ENCODE measurements around the gene SACM1L. TPM values are rescaled to one million over a fixed set of nuclear protein-coding genes. Genes with fewer than 3 reads are reported as not detected.
A peak's percentile ranks its signal among the peaks of the same experiment; 100 is the strongest.

Gene SACM1L
- total RNA-seq, 2 donors from 2014 or later, result 50.5 to 57.3 TPM

GRCh38 chr3:45660567-45660901, 28.7 kb upstream of the SACM1L start:
- Histone ChIP-seq H3K27ac (peak overlapping the region in 1 of 2 donors; percentile 42), H3K9me3 (no peaks in the 10 kb centered on the region), H3K36me3 (no peaks in the 10 kb centered on the region), H3K27me3 (replicated peaks; ENCODE audit: insufficient read depth) (no peaks in the 10 kb centered on the region), H3K4me1 (ENCODE audit: control insufficient read depth in 1 of 2, low read depth in 2 of 2) (peaks cover 23 to 36% of the 10 kb centered on the region in 2 donors), H3K4me3 (no peak overlapping the region)
- ATAC-seq (ENCODE audit: insufficient number of reproducible peaks, low FRiP score, low read depth) (no peak), DNase-seq (ENCODE audit: low spot score) (no peak)
- TF ChIP-seq CTCF (IDR thresholded peaks at IDR 0.05), result no peak

GRCh38 chr3:45664578-45664977, 24.6 kb upstream of the SACM1L start:
- H3K9me3 ChIP-seq, result no peaks in the 10 kb centered on the region
- no peaks in the 10 kb centered on the region for H3K27me3 ChIP-seq (replicated peaks; ENCODE audit: insufficient read depth)
- TF ChIP-seq CTCF (IDR thresholded peaks at IDR 0.05), result no peak
- peaks cover 36 to 54% of the 10 kb centered on the region in 2 donors for H3K4me1 ChIP-seq (ENCODE audit: control insufficient read depth in 1 of 2, low read depth in 2 of 2)
- H3K36me3 ChIP-seq, result no peaks in the 10 kb centered on the region
- peak overlapping the region; percentile 51 for H3K4me3 ChIP-seq
- ATAC-seq (ENCODE audit: insufficient number of reproducible peaks, low FRiP score, low read depth) (no peak), DNase-seq (ENCODE audit: low spot score) (no peak)
- H3K27ac ChIP-seq, result no peak overlapping the region

- Histone ChIP-seq H3K9me3 (no peaks in the 10 kb centered on the region), H3K36me3 (no peaks in the 10 kb centered on the region), H3K27me3 (replicated peaks; ENCODE audit: insufficient read depth) (no peaks in the 10 kb centered on the region), H3K4me1 (ENCODE audit: control insufficient read depth in 1 of 2, low read depth in 2 of 2) (peaks cover 31 to 49% of the 10 kb centered on the region in 2 donors), H3K27ac (no peak overlapping the region), H3K4me3 (peak overlapping the region; percentile 51)
- ATAC-seq (ENCODE audit: insufficient number of reproducible peaks, low FRiP score, low read depth) (no peak), DNase-seq (ENCODE audit: low spot score) (no peak)
- no peak for TF ChIP-seq CTCF (IDR thresholded peaks at IDR 0.05)
Observed at GRCh38 chr3:45665101-45665572, 24.1 kb upstream of the SACM1L start.

GRCh38 chr3:45666757-45667431, 22.3 kb upstream of the SACM1L start:
- Histone ChIP-seq H3K27ac (peak overlapping the region; percentile 69 to 71), H3K4me3 (peak overlapping the region; percentile 0), H3K9me3 (no peaks in the 10 kb centered on the region), H3K27me3 (replicated peaks; ENCODE audit: insufficient read depth) (no peaks in the 10 kb centered on the region), H3K36me3 (no peaks in the 10 kb centered on the region), H3K4me1 (ENCODE audit: control insufficient read depth in 1 of 2, low read depth in 2 of 2) (peaks cover 31 to 56% of the 10 kb centered on the region in 2 donors)
- ATAC-seq (ENCODE audit: insufficient number of reproducible peaks, low FRiP score, low read depth) (no peak), DNase-seq (ENCODE audit: low spot score) (no peak)
- TF ChIP-seq CTCF (IDR thresholded peaks at IDR 0.05), result no peak

GRCh38 chr3:45667569-45667934, 21.6 kb upstream of the SACM1L start:
- Histone ChIP-seq H3K4me1 (ENCODE audit: control insufficient read depth in 1 of 2, low read depth in 2 of 2) (peaks cover 31 to 60% of the 10 kb centered on the region in 2 donors), H3K9me3 (no peaks in the 10 kb centered on the region), H3K4me3 (peak overlapping the region; percentile 3), H3K27me3 (replicated peaks; ENCODE audit: insufficient read depth) (no peaks in the 10 kb centered on the region), H3K27ac (peak overlapping the region; percentile 69 to 71), H3K36me3 (no peaks in the 10 kb centered on the region)
- TF ChIP-seq CTCF (IDR thresholded peaks at IDR 0.05), result no peak
- ATAC-seq (ENCODE audit: insufficient number of reproducible peaks, low FRiP score, low read depth) (no peak), DNase-seq (ENCODE audit: low spot score) (no peak)
